MM.1S (cell line): Measurements from ENCODE around the gene CREB5.

Experiments
- DNase-seq: peaks from one replicate; pipeline ENCODE4 v3.0.0-alpha.2; 2015
- H2AFZ ChIP-seq: fragments of 300-600 bp; sonication (generic); 2 replicates; pipeline ENCODE4 v1.6.0; 2016; ENCODE audit warnings: antibody characterized with exemption, low read length
- H3F3A ChIP-seq: fragments of 300-600 bp; sonication (generic); 2 replicates; pipeline ENCODE4 v1.6.1; 2016; ENCODE audit warnings: mild to moderate bottlenecking, antibody characterized with exemption, low read length, moderate library complexity, mixed read lengths; ENCODE audit not compliant: insufficient read depth
- H3K27ac ChIP-seq: fragments of 300-600 bp; sonication (generic); 2 replicates; pipeline ENCODE4 v1.5.1; 2016; ENCODE audit warnings: mild to moderate bottlenecking, low read length
- H3K27me3 ChIP-seq: fragments of 300-600 bp; sonication (generic); replicated peaks from 2 replicates; pipeline ENCODE4 v1.6.0; 2016; ENCODE audit warnings: low read length; ENCODE audit not compliant: insufficient read depth
- H3K36me3 ChIP-seq: fragments of 300-600 bp; sonication (generic); replicated peaks from 2 replicates; pipeline ENCODE4 v1.6.1; 2016; ENCODE audit warnings: mild to moderate bottlenecking, low read length, mixed read lengths; ENCODE audit not compliant: insufficient read depth
- H3K4me1 ChIP-seq: fragments of 300-600 bp; sonication (generic); 2 replicates; pipeline ENCODE4 v1.6.1; 2016; ENCODE audit warnings: low read length, mixed read lengths
- H3K4me2 ChIP-seq: fragments of 300-600 bp; sonication (generic); 2 replicates; pipeline ENCODE4 v1.6.0; 2016; ENCODE audit warnings: low read depth, low read length
- H3K4me3 ChIP-seq: fragments of 300-600 bp; sonication (generic); 2 replicates; pipeline ENCODE4 v1.5.1; 2016; ENCODE audit warnings: low read length, mixed read lengths
- H3K79me2 ChIP-seq: fragments of 300-600 bp; sonication (generic); 2 replicates; pipeline ENCODE4 v1.6.1; 2016; ENCODE audit warnings: mixed run types, low read length, mixed read lengths
- H3K9ac ChIP-seq: fragments of 300-600 bp; sonication (generic); 2 replicates; pipeline ENCODE4 v1.6.1; 2016; ENCODE audit warnings: low read length, mixed read lengths
- H3K9me2 ChIP-seq: fragments of 300-600 bp; sonication (generic); replicated peaks from 2 replicates; pipeline ENCODE4 v1.6.1; 2016; ENCODE audit warnings: mild to moderate bottlenecking, low read length, mixed read lengths; ENCODE audit not compliant: insufficient read depth
- H3K9me3 ChIP-seq: fragments of 300-600 bp; sonication (generic); replicated peaks from 2 replicates; pipeline ENCODE4 v1.6.1; 2016; ENCODE audit warnings: mild to moderate bottlenecking, low read length, mixed read lengths; ENCODE audit not compliant: insufficient read depth
- H4K20me1 ChIP-seq: fragments of 300-600 bp; sonication (generic); 2 replicates; pipeline ENCODE4 v1.6.1; 2016; ENCODE audit warnings: mild to moderate bottlenecking, low read length, moderate library complexity, mixed read lengths; ENCODE audit not compliant: insufficient read depth
- EZH2 ChIP-seq: fragments of 300-600 bp; sonication (generic); optimal IDR thresholded peaks from 2 replicates; pipeline ENCODE3; 2017; ENCODE audit warnings: low read depth, mild to moderate bottlenecking, antibody characterized with exemption, low read length, mixed read lengths
- EZH2phosphoT487 ChIP-seq: fragments of 300-600 bp; sonication (generic); IDR thresholded peaks from 2 replicates; pipeline ENCODE4 v1.6.1; 2018; ENCODE audit warnings: antibody characterized with exemption, low read length
- TF ChIP-seq, protein P1 (sequence below): fragments of 300-600 bp; sonication (generic); IDR thresholded peaks from 2 replicates; pipeline ENCODE4 v1.5.1; 2016; ENCODE audit warnings: antibody characterized with exemption, low read length, mixed read lengths

The CREB5 gene

DNA sequence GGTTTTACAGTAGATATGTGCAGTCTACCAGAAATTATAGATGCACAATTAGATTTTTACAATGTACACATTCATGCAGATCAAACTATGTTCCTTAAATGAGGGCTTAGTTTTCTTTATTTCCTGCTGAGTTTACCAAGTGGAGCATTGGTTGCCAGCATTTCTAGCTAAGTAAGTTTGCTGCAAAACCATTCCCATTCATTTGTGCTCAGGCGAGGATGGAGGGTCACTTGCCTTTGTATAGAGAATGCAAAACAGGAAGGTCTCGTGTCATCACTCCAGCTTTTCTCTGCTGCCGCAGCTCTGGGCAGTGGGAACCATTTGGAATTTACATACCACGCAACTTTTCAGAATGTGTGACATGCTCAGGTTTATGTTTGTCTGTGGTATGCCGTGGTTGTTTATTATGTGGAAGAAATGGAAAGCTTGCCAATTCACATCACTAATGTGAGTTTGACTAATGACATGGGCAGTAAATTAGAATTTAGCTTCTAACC is 347.2 kb downstream of the CREB5 start:
- Histone ChIP-seq H3F3A (no peaks in the 10 kb centered on the region), H3K4me1 (no peaks in the 10 kb centered on the region), H2AFZ (no peak overlapping the region), H3K9ac (no peak overlapping the region), H4K20me1 (no peaks in the 10 kb centered on the region), H3K4me3 (no peak overlapping the region), H3K79me2 (no peaks in the 10 kb centered on the region), H3K9me2 (no peaks in the 10 kb centered on the region), H3K27me3 (no peaks in the 10 kb centered on the region), H3K4me2 (no peak overlapping the region), H3K27ac (no peak overlapping the region), H3K9me3 (no peaks in the 10 kb centered on the region), H3K36me3 (no peaks in the 10 kb centered on the region)
- DNase-seq, result no peak
- TF ChIP-seq EZH2 (no peak), EZH2phosphoT487 (no peak)
- TF ChIP-seq, protein P1, sequence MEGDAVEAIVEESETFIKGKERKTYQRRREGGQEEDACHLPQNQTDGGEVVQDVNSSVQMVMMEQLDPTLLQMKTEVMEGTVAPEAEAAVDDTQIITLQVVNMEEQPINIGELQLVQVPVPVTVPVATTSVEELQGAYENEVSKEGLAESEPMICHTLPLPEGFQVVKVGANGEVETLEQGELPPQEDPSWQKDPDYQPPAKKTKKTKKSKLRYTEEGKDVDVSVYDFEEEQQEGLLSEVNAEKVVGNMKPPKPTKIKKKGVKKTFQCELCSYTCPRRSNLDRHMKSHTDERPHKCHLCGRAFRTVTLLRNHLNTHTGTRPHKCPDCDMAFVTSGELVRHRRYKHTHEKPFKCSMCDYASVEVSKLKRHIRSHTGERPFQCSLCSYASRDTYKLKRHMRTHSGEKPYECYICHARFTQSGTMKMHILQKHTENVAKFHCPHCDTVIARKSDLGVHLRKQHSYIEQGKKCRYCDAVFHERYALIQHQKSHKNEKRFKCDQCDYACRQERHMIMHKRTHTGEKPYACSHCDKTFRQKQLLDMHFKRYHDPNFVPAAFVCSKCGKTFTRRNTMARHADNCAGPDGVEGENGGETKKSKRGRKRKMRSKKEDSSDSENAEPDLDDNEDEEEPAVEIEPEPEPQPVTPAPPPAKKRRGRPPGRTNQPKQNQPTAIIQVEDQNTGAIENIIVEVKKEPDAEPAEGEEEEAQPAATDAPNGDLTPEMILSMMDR, result no peak

DNA sequence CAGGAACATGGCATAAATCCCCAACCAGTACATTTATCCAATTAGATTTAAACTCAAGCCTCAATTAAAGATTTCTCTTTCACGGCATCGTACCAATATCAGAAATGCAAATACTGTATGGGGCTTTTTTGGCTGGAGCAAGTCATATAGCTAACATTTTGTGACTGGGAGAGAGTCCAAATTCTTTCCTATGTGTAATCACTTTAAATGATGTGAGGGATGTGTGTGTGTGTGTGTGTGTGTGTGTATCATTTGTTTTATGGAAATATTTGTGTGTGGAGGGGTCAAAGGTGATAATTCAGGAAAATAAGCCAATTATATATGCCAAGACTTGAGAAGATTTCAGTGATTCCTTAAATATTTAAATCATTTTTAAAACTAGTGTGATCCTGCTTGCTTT is 349.2 kb downstream of the CREB5 start:
- H3K4me3 ChIP-seq, result no peak overlapping the region
- TF ChIP-seq EZH2 (no peak), EZH2phosphoT487 (no peak)
- TF ChIP-seq, protein P1, result no peak
- no peak overlapping the region for H3K9ac ChIP-seq
- H3K27me3 ChIP-seq, result no peaks in the 10 kb centered on the region
- no peak overlapping the region for H2AFZ ChIP-seq
- H3K27ac ChIP-seq, result no peak overlapping the region
- no peaks in the 10 kb centered on the region for H3K9me3 ChIP-seq
- H3K4me2 ChIP-seq, result no peak overlapping the region
- no peaks in the 10 kb centered on the region for H3F3A ChIP-seq
- no peaks in the 10 kb centered on the region for H3K36me3 ChIP-seq
- DNase-seq, result no peak
- no peaks in the 10 kb centered on the region for H3K9me2 ChIP-seq
- H3K79me2 ChIP-seq, result no peaks in the 10 kb centered on the region
- H4K20me1 ChIP-seq, result no peaks in the 10 kb centered on the region
- H3K4me1 ChIP-seq, result no peaks in the 10 kb centered on the region

DNA sequence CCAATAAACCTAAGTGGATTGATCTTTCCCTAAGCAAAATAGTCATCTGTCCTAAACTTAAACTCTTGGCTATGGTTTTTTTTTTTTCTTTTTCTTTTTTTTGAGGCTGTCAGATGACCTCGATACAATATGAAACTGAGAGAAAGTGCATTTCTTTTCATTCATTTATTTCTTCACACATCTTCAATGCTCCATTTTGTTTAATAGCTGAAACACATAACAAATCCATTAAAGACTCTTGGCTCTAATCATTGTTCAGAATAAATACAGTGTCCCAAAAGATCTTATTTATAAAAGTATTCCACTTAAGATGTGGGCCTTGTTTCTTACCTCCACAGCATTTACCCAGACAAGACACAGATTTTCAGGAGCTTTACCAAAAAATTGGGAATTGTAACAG is 350.3 kb downstream of the CREB5 start:
- no peaks in the 10 kb centered on the region for H3K27me3 ChIP-seq
- H3K4me1 ChIP-seq, result no peaks in the 10 kb centered on the region
- H3K4me3 ChIP-seq, result no peak overlapping the region
- no peaks in the 10 kb centered on the region for H3K79me2 ChIP-seq
- H3F3A ChIP-seq, result no peaks in the 10 kb centered on the region
- no peak overlapping the region for H3K9ac ChIP-seq
- no peak overlapping the region for H3K4me2 ChIP-seq
- H2AFZ ChIP-seq, result no peak overlapping the region
- no peak for DNase-seq
- no peaks in the 10 kb centered on the region for H3K36me3 ChIP-seq
- H3K9me3 ChIP-seq, result no peaks in the 10 kb centered on the region
- no peaks in the 10 kb centered on the region for H3K9me2 ChIP-seq
- TF ChIP-seq EZH2phosphoT487 (no peak), EZH2 (no peak)
- TF ChIP-seq, protein P1, result no peak
- H3K27ac ChIP-seq, result no peak overlapping the region
- no peaks in the 10 kb centered on the region for H4K20me1 ChIP-seq
